IPS-NIHi11 (cell line): ENCODE measurements around the gene ZNF23.

Source experiments
- DNase-seq: peaks from one replicate; pipeline ENCODE4 v3.0.0; 2012; ENCODE audit warnings: mixed read lengths, low spot score

Gene ZNF23

DNA sequence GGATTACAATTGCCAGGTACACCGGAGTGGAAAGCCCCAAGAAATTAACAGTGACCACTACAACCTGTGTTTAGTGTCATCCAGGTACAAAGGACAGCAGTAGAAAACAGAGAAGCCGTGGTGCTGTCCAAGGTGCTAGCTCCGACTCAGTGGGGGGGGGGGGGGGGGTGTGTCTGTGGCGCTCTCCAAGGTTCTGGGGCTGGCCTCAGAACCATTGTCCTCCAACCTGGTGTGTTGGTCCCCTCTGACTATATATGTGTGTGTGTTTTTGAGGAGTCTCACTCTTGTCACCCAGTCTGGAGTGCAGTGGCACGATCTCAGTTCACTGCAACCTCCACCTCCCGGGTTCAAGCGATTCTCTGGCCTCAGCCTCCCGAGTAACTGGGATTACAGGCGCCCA is 5.8 kb upstream of the ZNF23 start:
- peak; percentile 86 for DNase-seq

- DNase-seq = no peak
These were observed 2.2 kb upstream of the ZNF23 start for GRCh38 chr16:71464231-71464630.

DNA sequence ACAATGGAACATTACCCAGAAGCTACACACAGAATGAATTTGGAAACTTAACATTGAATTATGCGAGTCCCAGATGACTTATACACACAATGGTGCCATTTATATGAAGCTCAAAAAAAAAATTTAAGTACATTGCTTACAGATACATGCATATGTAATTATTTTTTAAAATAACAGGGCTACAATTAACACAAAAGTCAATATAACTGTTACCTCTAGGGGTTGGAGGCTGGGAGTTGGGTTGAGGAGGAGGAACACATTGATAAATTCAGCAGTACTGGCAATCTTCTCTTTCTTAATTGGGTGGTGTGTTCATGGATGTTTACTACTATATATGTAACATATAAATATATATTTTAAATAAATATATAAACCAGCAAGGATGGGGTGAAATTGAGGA is 1.1 kb downstream of the ZNF23 start:
- no peak for DNase-seq

DNA sequence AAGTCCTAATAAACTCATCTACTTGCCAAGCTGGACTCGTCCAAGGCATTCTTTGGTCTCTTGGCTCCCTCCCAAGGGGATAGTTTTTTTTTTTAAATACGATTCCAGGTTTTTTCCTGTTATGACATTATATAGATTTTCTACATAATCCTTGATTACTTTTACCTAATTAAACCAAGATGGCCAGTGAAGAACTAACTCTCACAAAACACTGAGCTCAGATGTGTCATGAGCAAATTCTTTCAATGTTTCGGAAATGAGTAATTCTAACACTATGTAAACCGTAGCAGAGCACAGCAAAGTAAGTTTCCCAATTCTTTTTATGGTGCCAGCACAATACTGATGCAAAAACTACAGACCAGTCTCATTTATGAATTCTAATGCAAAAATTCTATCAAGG is 1.8 kb downstream of the ZNF23 start:
- DNase-seq = no peak

DNA sequence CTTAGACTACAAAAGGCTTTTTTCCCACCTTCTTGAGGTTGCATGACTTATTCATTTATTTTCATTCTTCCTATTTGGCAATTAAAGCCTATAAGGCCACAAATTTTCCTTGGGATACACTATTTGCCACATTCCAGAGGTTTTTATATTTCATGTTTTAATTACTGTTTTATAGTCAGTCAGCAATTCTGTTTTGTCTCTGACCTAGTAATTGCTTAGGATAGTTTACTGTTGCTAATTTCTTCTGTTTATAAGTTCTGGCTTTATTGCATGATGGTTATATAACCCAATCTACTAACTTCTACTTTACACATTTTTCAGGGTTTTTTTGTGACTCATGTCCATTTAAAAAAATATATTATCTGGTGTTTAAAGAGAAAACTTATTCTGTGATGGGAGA is 2.5 kb downstream of the ZNF23 start:
- no peak for DNase-seq

DNA sequence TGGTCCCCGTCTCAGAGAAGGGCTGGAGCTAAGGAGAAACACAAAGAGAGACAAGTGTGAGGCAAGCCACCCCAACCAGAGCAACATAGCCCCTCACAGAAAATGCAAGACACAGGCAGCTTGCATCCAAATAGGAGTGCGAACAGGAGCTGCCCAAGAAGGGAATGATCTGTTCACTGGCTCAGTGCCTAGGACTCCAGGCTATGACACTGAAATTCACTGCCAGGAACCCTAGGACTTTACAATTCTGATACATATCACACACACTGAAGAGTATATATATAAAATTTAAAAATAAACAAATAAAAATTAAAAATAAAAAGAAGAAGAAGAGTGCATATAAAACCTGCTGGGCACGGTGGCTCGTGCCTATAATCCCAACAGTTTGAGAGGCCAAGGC is 5.2 kb downstream of the ZNF23 start:
- no peak for DNase-seq

- no peak for DNase-seq
These were observed 9.0 kb downstream of the ZNF23 start for GRCh38 chr16:71453036-71453435.

DNA sequence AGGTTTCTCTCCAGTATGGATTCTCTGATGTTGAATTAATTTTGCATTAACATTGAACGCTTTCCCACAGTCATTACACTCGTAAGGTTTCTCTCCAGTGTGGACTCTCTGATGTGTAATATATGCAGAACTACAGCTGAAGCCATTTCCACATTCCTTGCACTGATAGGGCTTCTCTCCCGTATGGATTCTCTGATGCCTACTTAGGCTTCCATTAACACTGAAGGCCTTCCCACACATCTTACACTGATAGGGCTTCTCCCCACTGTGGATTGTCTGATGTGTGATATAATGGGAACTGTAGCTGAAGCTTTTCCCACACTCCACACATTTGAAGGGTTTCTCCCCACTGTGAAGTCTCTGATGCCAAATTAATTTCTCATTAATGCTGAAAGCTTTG is 13.0 kb downstream of the ZNF23 start:
- no peak for DNase-seq

- DNase-seq = no peak
These were observed 13.7 kb downstream of the ZNF23 start for GRCh38 chr16:71448274-71448866.

DNA sequence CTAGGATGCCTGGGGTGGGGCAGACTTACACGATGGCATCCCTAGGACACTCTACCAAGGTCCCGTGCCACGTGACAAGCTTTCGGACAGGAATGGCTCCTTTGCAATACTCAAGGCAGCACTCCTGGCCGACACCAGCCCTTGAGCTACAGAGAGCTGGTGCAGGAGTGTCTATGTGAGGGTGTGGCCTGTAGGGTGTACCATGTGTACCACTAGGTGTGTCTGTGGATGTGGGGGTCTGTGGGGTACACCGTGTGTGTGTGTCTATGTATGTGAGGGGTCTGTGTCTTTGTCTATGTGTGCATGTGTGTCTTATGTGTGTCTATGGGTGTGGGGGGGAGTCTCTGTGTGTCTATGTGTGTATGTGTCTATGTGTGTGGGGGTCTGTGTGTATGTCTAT is 18.3 kb downstream of the ZNF23 start:
- no peak for DNase-seq

GRCh38 chr16:71442051-71442440 is 20.0 kb downstream of the ZNF23 start, which contains the start of gene TLE7:
Gene TLE7 (minus strand): TSS chr16:71442054. CDS start chr16:71433324, 8,730 bp downstream.
- no peak for DNase-seq

DNA sequence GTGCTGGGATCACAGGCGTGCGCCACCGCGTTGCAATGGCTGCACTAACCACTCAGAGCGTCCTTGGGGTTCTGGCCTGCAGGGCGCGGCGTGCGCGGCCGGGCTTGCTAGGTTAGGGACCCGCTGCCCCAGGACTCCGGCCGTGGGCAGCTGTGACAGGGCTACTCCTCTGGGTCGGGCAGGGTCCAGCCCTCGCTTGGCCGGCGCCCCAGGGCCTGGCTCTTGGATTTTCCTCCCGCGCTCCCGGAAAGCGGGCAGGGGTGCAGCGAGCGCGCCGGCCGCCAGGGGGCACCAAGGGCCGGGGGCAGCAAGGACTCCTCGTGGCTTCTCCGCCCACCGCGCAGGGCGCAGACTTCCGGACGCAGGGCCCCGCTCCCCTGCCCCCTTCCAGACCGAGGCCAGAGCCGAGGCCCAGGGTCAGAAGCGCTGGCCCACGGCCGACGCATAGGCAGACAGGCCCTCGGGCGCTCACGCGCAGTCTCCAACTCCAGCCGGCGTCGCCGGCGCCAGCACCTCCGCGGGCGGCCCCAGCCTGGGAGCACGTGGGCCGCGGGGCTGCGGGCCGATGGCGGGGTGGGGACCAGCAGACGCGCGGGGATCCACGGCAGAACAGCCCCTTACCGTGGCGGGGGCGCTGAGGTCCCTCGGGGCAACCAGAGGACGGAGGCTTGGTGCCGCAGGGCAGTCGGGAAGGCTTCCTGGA is 20.5 kb downstream of the ZNF23 start:
- DNase-seq = peak; percentile 85

DNA sequence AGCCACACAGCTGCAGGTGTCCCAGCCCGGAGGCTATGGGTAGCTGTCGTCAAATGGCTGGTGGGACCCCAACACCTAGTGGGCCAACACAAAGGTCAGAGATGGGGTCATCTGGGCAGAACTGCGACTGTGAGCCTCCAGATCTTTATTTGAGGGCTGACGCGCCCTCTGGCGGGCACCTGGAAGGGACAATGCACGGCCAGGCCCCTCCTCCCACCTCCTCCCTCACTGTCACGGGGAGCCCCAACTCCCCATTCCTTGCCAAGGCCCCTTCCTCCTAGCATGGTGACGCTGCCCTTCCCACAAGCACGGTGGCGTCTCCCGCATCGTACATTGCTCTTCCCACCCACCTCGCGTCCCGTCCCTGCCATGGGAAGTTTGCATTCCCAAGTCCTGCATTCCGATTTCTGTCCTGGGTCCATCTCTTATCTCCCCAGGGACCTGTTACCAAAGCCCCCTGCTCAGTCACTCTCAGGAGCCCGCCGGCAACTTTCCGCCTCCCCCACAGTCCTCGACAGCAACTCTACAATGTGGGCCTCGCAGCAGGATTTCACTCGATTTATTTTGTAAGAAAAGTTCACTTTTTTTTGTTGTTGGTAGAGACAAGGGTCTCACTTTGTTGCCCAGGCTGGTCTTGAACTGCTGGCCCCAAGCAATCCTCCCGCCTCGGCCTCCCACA is 21.2 kb downstream of the ZNF23 start:
- peak; percentile 87 for DNase-seq

DNA sequence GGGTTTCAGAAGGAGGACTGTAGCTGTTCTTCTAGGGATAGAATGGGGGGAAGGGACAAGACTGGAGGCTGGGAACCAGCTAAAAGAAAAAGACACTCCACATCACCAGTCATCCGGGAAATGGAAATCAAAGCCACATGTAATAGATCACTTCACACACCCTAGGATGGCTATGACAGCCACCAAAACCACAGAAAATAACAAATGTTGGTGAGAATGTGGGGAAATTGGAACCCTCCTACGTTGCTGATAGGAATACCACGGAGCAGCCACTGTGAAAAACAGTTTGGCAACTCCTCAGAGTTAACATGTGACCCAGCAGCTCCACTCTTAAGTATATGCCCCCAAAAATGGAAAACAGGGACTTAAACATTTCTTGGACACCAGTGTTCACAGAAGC is 22.5 kb downstream of the ZNF23 start:
- no peak for DNase-seq

DNA sequence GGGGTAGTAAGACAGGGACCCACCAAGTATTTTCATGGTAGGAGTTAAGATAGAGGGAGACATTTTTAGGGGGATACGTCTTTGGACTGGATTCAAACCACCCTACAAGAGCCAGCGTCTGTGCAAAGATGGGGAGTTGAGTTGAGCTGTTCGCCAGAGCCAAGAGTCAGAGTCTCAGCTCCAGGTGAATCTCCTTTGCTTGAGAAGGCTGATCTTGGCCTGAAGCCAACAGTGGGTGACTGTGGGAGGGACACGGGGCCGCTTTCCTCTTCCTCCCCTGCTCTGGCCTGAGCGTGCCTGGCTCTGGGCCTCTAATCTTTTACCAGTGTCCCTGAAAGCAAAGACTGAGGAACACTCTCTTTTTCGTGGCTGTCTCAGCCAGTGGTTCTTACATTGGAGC is 25.6 kb downstream of the ZNF23 start:
- DNase-seq = no peak

- DNase-seq = no peak
These were observed 29.1 kb downstream of the ZNF23 start for GRCh38 chr16:71432906-71433305.

GRCh38 chr16:71431991-71432390 is 30.1 kb downstream of the ZNF23 start:
- no peak for DNase-seq

GRCh38 chr16:71431176-71431575 is 30.9 kb downstream of the ZNF23 start:
- no peak for DNase-seq

- no peak for DNase-seq
These were observed 31.3 kb downstream of the ZNF23 start for GRCh38 chr16:71430744-71431143.

DNA sequence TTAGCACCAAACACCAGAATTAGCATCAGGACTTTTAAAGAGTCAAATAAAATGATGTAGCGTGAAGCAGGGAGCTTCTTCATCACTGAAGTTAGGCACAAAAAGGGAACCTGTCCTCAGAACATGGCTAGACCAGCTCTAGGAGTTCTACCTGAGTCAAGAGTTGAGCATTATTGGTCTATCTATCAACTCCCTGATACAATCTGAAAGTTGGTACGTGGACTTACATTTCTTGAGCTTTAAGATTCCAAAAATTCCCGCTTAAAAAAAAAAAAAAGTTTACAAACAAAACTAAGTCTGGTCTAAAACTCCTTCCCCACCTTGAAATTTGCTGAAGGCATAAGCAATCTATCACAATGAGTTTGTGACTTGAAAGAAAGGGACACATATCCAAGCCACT is 32.5 kb downstream of the ZNF23 start:
- no peak for DNase-seq

DNA sequence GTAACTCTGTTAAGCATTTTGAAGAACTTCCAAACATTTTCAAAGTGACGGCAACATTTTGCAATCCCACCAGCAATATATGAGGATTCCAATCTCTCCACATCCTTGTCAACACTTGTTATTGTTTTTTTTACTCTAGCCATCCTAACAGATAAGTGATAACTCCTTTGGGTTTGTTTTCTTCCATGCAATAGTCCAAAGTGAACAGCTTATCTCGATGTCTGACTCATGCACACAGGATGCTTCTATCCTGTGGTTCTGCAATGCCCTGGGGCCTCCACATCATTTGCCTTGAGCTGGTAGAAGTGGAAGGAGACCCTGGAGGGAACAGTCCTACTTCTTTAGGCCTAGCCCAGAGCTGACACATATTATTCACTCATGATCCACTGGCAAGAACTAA is 33.2 kb downstream of the ZNF23 start:
- DNase-seq = no peak

DNA sequence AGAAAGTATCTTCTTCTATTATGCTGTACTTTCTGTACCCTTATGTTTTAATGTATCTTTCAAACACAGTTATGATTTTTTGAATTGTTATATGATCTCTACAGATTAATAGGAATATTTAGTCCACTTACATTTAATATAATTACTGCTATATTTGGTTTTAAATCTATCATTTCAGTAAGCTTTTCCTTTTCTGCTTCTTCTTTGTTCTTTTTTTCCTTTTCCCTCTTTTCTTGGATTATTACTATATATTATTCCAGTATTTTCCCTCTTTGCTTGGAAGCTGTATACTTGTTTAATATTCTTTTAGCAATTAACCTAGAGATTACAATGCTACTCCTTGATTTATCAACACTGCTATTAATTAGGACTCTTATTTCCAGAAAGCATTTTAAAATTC is 33.7 kb downstream of the ZNF23 start:
- no peak for DNase-seq

DNA sequence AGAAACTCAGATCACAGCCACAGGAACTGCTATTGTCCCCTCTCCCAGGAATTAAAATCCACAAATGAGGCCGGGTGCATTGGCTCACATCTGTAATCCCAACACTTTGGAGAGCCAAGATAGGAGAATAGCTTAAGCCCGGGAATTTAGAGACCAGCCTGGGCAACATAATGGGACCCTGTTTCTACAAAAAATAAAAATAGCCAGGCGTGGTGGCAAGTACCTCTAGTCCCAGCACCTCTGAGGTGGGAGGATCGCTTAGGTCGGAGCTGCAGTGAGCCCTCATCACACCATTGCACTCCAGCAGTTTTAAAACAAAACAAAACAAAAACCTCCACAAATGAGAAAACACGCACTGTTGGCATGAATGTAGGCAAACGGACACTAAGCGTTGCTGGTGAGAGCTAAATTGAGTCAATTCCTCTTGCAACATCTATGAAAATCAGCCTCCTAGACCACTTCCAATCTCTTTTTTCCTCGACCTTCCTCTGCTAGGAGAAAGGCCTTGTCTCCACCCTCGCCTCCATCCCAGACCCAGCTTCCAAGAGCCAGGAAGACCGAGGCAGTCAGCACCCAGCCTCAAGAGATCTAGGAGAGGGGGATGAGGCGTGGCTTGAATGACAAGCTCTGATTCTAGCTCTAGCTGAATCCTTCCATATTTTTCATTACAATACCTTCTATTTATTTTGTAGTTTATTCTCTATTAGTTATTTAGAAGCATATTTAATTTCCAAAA is 35.0 kb downstream of the ZNF23 start:
- DNase-seq = no peak
